GM21360 (cell line): ENCODE measurements around the gene MTFP1.
"Not testable (repeated sequence)": the region's sequence is repeated elsewhere in the genome, so short reads cannot be mapped to it uniquely, and the experiment has no call there.

Experiments
- ATAC-seq: cut with Tn5 transposase; IDR thresholded peaks from one replicate; pipeline ENCODE4 v1.9.1; 2021; ENCODE audit warnings: mild to moderate bottlenecking, moderate library complexity; ENCODE audit not compliant: unreplicated experiment

The MTFP1 gene

DNA sequence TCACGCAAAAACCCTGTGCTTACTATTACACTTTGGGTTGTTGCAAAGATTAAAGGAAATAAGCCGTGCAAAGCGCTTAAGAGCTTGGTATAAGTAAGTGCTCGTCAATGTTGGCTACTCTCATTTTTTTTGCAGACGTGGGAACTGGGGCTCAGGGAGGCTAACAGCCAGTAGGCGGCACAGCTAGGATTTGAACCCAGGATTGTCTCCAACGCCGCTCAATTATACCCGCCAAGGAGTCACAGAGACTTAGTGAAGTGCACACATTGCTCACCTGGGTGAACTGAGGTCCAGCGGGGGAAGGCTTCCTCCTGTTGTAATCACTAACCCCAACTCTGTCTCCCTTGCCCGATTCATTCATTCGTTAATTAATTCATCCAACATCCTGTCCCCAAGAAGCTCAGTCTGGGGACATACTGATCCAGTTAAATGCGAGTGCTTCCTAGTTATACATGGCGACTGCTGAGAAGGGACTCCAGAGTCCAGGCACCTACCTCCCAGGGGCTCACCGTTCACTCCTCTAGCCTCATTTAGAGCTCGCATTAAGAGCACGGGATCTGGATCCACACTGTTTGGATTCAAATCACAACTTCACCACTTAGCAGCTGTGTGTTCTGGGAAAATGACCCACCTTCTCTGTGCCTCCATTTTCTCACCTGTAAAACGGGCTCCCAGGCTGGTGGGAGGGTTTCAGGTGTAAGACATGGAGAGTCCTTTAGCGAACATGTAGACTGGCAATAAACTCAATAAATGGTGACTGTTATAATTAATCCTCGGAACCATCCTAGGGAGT, 838 bp upstream of the MTFP1 start:
- ATAC-seq: no peak

GRCh38 chr22:30425327-30425615, 297 bp upstream of the MTFP1 start:
- ATAC-seq: no peak

DNA sequence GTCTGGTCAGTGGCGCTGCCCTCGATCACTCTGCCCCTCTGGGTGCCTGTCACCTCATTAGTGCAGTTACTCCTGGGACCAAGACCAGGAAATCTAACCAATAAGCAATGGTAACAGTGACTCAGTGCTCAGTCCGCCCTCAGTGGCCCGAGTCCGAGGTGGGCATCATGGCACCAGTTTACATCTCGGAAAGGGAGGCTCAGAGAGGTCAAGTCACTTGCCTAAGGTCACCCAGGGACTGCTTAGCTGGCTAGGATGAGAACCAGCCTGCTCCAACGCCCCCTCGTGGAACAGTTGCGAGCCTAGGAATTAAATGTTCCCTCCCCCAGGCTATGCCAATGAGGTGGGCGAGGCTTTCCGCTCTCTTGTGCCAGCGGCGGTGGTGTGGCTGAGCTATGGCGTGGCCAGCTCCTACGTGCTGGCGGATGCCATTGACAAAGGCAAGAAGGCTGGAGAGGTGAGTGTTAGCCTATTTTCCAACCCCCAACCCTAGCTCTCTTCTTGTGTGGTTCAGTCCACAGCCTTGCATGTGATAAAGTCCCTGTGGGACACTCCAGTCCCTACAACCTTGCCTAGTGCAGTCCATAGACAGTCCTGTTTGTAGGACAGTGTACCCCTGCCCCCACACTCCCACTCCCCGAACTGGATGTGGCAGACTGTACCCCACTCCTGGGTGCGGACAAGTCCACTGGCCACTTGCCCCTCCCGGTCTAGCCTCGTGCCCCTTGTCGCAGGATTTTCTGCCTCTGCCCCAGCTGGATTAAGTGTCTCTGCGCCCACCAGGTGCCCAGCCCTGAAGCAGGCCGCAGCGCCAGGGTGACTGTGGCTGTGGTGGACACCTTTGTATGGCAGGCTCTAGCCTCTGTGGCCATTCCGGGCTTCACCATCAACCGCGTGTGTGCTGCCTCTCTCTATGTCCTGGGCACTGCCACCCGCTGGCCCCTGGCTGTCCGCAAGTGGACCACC, 1.1 kb downstream of the MTFP1 start:
- no peak for ATAC-seq

- no peak for ATAC-seq
Observed at GRCh38 chr22:30427871-30428270, 2.3 kb downstream of the MTFP1 start.

DNA sequence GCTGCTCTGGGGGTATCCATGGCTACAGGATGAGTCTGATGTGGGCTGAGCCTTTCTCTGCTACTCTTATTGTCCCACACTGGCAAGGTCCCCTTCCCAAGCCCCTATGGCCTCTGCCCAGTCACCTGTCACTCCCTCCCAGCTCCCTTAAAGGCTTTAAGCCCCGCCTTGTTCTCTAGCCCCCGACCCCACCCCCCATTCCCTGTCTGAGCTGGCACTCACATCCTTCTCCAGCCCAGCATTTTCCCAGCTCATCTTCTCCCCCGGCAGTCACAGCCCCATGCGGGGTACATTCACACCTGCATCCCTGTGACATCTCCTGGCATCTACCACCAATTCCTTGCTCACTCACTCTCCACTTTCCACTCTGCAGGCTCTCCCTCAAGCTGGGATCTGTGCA, 4.3 kb downstream of the MTFP1 start:
- ATAC-seq: no peak

DNA sequence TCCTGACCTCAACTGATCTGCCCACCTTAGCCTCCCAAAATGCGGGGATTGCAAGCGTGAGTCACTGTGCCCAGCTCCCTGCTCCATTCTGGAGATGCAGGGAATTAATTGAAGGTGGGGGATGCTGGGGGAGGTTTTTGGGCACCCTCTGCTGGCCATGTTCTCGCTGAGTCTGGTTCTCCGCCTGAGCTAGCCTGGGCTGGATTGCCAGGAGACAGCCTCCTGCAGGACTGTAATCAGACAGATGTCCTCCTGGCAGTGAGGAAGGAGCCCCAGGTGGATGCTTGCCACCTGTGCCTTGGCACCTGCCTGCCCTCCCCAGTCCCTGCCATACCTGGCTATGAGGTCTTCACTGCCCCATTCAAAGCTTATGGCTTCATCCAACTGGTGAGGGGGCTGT, 5.4 kb downstream of the MTFP1 start:
- ATAC-seq: no peak

DNA sequence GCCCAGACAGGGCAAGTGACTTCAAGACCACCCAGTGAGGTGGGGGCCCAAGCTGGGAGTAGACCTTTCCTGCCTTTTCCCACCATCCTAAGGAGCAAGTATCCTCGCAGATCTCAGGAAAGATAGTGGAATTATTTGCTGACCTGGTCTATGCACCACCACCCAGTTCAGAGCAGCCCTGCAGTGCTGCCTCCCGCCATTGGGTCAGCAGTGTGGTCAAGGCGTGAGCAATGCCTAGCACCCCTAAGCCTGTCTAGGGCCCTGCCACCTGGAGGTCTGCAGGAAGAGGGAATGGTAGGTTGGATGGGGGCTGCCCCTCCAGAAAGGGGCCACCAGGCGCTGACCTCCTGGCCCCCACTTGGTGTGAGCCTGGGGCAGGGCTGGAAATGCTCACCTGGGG, 6.5 kb downstream of the MTFP1 start:
- no peak for ATAC-seq

DNA sequence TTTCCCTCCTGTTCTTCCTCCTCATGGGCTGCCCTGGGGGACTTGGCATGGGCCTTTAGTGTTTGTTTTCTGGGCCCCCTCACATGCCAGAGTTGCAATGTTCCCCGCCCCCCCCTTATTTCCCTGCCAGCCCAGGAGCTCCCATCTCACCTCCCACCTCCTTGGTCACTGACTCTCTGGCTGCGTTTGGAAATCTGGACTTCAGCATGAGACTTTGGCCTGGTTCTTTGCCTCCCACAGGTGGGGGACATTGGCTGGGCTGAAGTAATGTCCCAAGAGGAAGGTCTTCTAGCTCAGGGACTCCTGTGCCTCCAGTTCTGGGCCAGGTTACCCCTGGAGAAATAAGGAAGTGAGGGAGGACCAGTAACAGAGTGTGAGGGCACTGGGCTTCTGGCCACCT, 7.0 kb downstream of the MTFP1 start:
- ATAC-seq: no peak

DNA sequence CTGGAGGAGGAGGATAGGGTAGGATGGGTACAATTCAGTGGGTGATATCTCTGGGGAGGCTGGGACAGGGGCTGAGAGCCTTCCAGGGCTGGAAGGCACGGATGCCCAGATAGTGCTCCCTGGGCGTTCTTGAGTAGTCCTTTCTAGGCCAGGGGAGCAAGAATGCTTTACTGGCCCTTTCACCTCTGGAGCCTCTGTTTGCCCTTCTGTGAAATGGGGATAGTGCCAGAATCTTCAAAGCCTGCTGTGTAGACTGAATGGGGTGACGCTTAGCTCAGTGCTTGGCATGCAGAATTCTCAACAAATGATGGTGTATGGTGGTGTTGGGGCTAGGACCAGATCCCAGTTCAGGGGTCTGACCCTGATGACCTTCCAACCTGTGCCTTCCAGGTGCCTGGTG, 7.7 kb downstream of the MTFP1 start:
- no peak for ATAC-seq

DNA sequence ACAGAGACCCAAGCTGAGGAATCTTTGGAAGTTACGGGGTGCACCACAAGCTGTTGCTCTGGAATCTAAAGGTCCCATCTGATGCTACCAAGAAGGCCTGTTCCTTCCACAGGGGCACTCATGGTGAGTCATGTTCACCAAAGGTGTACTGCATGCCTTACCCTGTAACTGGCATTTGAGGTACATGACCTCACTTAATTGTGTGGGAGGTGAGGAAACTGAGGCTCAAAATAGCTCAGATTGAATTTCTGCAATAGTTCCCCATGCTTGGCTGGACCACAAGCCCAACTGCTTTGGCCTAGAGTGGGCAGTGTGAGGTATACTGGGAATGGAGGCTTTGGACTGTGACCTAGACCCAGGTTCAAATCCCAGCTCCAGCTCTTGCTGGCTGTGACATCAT, 8.2 kb downstream of the MTFP1 start:
- no peak for ATAC-seq

DNA sequence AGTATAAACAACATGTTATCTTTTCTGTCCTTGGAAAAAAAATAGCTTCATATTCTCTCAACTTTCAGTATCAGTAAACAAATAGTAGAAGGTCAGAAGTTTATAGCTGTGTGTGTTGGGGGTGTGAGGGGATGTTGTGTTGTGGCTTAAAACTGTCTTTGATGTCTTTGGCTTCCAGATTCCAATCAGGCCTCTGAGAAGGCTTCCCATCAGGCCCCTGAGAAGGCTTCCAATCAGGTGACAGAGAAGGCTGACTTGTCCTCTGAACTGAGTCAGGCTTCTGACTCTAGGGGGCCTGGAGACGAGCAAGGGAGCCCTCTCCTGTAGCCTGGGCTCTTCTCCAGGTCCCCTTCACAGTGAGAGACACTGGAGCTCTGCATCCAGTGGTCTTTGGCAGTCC, 9.3 kb downstream of the MTFP1 start:
- ATAC-seq: no peak

DNA sequence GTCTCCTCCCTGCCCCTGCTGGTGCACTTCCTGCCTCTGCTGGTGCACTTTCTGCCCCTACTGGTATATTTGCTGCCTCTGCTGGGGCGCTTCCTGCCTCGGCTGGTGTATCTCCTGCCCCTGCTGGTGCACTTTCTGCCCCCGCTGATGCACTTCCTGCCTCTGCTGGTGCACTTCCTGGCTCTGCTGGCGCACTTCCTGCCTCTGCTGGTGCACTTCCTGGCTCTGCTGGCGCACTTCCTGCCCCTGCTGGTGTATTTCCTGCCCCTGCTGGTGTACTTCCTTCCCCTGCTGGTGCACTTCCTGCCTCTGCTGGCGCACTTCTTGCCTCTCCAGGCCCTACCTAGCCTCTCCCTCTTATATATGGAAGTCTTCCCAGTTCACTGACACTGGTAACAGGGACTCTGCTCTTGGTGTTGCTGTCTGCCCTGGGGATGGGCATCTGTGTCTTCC, 10.1 kb downstream of the MTFP1 start:
- ATAC-seq: no peak

- no peak for ATAC-seq
Observed at GRCh38 chr22:30436196-30436595, 10.6 kb downstream of the MTFP1 start.

DNA sequence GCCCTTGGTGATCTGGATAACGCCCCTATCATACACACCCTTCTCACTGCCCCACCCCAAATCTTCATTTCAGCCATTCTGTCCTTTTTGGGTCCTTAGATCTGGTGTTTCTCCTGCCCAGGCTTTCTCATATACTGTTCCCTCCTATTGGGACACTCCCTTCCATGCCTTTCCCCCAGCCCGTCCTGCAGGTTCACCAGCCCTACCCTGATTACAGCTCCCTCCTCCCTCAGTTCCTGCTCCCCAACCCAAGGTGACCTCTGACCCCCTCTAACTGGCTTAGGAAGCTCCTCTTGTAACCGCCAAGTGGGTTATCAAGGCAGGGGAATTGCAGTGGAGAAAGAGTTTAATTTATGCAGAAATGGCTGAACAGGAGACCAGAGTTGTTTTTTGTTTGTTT, 13.0 kb downstream of the MTFP1 start:
- ATAC-seq: no peak

GRCh38 chr22:30439226-30439625, 13.7 kb downstream of the MTFP1 start:
- no peak for ATAC-seq

DNA sequence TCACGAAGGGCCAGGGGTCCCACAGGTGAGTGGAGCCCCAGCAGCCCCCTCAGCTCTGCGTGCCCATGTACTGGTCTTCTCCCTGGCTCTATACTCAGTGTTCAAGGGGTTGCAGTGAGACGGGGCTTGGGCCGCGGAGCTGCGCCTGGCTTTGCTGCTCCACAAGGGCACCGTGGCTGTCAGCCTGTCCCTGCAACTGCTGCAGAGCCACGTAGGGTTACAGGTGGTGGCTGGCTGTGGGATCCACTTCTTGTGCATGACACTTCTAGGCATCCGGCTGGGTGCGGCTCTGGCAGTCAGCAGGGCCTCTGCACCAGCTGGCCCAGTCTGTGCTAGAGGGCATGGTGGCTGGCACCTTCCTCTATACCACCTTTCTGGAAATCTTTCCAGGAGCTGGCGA, 14.3 kb downstream of the MTFP1 start:
- ATAC-seq: no peak

DNA sequence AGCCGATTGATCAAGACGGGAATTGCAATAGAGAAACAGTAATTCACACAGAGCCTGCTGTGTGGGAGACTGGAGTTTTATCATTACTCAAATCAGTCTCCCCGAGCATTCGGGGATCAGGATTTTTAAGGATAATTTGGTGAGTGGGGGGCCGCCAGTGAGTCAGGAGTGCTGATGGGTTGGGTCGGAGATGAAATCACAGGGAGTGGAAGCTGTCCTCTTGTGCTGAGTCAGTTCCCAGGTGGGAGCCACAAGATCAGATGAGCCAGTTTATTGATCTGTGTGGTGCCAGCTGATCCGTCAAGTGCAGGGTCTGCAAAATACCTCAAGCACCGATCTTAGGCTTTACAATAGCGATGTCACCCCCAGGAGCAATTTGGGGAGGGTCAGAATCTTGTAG, 15.5 kb downstream of the MTFP1 start:
- ATAC-seq: no peak

DNA sequence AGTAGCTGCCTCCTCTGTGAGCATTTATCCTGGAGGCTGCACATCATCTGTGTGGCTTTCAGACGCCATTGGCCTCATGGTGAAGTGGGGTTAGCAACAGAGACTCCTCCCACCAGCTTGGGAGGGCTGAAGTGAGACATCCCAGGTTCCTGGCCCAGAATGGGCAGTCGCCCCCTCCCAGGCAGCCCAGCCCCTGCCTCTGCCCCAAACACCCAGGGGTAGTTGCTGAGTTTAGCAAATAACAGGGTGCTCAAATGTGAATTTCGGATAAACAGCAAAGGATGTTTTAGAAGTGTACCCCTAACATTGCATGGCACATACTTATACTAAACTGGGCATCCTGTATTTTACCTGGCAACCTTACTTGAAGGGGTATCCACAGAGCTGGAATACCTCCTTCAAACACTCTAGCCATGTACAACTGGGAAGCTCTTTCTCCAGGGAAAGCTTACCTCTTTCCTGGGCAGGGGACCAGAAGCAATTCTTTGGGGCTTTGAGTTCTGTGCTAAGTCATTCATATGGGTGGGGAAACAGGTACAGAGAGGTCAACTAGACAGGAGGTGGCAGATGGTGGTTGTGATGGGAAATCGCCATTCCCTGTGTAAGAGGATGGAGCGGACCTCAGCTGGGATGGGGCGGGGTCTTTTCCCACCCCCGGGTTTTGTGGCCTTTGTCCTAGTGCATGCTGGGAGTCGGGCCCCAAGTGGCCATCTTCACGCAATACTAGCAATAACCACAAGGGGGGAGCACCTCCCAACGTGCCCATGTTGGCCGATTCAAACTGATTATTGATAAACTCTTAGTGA, 19.3 kb downstream of the MTFP1 start:
- ATAC-seq: no peak

DNA sequence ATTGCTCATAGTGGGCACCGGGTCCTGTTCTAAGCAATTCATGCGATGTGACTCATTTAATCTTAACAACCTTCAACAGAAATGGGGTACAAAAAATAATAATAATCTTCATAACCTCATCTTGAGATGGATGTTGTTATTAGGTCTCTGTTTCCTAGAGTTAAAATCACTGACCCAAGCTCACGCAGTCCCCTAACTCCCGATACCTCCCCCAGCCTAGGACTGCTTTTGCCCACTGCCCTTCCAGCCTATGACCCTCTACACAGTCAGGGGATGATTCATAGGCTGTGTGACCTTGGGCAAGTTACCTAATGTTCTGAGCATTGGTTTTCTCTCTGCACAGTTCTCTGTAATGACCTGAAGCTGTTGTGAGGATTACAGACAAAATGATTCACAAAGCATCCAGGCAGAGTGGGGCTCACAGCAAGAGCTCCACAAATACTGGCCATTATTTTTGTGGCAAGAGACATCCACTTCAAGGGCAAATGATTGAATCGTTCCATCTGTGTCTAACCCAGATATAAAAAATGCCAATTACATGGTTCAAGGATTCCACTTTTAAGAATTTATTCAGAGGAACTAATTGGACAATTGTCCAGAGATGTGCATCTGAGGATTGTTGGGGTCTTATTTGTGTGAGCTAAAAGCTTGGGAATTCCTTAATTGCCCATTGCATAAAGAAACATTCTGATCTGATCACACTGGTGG, 20.0 kb downstream of the MTFP1 start:
- no peak for ATAC-seq

GRCh38 chr22:30447656-30448055, 22.1 kb downstream of the MTFP1 start:
- ATAC-seq: no peak

DNA sequence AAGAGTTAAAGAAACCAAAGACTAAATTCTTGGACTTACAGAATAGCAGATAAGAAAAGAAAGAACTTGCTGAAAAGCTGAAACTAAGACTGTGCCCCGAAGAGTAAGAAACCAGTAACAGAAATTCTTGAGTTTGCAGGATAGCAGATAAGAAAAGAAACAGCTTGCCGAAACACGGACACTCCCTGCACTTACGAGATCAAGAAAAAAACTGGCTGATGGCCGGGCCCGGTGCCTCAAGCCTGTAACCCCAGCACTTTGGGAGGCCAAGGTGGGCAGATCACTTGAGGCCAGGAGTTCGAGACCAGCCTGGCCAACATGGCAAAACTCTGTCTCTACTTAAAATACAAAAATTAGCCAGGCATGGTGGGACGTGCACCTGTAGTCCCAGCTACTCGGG, 25.9 kb downstream of the MTFP1 start:
- not testable (repeated sequence) for ATAC-seq
